ENCODE measurements around the gene DLGAP1. TPM values are rescaled to one million over a fixed set of nuclear protein-coding genes. Genes with fewer than 3 reads are reported as not detected.

Gene DLGAP1
- total and polyA plus RNA-seq, 2 experiments from 2014 or later, result 3.1 to 6.5 TPM

- Histone ChIP-seq H3K4me2 (no peak overlapping the region), H3K27ac (no peak overlapping the region), H4K20me1 (ENCODE audit: insufficient read depth, poor library complexity, severe bottlenecking) (no peaks in the 10 kb centered on the region), H3K9me3 (ENCODE audit: low read depth) (no peaks in the 10 kb centered on the region), H3K4me1 (ENCODE audit: insufficient read depth) (no peaks in the 10 kb centered on the region), H3K79me2 (no peaks in the 10 kb centered on the region), H3K9me2 (replicated peaks; ENCODE audit: insufficient read depth) (no peaks in the 10 kb centered on the region), H2AFZ (no peak overlapping the region), H3K27me3 (no peaks in the 10 kb centered on the region), H3K36me3 (replicated peaks; ENCODE audit: insufficient read depth, low read depth) (no peaks in the 10 kb centered on the region), H3K4me3 (no peak overlapping the region)
- TF ChIP-seq EZH2phosphoT487 (IDR thresholded peaks at IDR 0.05; ENCODE audit: low read depth, severe bottlenecking, unreplicated experiment) (no peak), EZH2 (IDR thresholded peaks at IDR 0.05; ENCODE audit: borderline replicate concordance) (no peak)
- TF ChIP-seq, protein P1, sequence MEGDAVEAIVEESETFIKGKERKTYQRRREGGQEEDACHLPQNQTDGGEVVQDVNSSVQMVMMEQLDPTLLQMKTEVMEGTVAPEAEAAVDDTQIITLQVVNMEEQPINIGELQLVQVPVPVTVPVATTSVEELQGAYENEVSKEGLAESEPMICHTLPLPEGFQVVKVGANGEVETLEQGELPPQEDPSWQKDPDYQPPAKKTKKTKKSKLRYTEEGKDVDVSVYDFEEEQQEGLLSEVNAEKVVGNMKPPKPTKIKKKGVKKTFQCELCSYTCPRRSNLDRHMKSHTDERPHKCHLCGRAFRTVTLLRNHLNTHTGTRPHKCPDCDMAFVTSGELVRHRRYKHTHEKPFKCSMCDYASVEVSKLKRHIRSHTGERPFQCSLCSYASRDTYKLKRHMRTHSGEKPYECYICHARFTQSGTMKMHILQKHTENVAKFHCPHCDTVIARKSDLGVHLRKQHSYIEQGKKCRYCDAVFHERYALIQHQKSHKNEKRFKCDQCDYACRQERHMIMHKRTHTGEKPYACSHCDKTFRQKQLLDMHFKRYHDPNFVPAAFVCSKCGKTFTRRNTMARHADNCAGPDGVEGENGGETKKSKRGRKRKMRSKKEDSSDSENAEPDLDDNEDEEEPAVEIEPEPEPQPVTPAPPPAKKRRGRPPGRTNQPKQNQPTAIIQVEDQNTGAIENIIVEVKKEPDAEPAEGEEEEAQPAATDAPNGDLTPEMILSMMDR (IDR thresholded peaks at IDR 0.05; ENCODE audit: poor library complexity), result no peak
- no peak for DNase-seq (ENCODE audit: low spot score)
- 0% methylated on average over 1 of the region's 1 CpG for WGBS (ENCODE audit: low lambda C conversion rate, missing lambda C conversion rate)
Observed at GRCh38 chr18:4108016-4108415, 347.1 kb downstream of the DLGAP1 start.

GRCh38 chr18:4107049-4107467, 348.0 kb downstream of the DLGAP1 start:
- no peaks in the 10 kb centered on the region for H3K27me3 ChIP-seq
- H3K4me1 ChIP-seq (ENCODE audit: insufficient read depth), result no peaks in the 10 kb centered on the region
- peak overlapping the region; percentile 32 for H2AFZ ChIP-seq
- H3K9me3 ChIP-seq (ENCODE audit: low read depth), result no peaks in the 10 kb centered on the region
- no peak for DNase-seq (ENCODE audit: low spot score)
- no peaks in the 10 kb centered on the region for H3K79me2 ChIP-seq
- H4K20me1 ChIP-seq (ENCODE audit: insufficient read depth, poor library complexity, severe bottlenecking), result no peaks in the 10 kb centered on the region
- peak overlapping the region; percentile 40 for H3K4me2 ChIP-seq
- TF ChIP-seq, protein P1 (IDR thresholded peaks at IDR 0.05; ENCODE audit: poor library complexity), result no peak
- TF ChIP-seq EZH2 (IDR thresholded peaks at IDR 0.05; ENCODE audit: borderline replicate concordance) (no peak), EZH2phosphoT487 (IDR thresholded peaks at IDR 0.05; ENCODE audit: low read depth, severe bottlenecking, unreplicated experiment) (no peak)
- H3K27ac ChIP-seq, result no peak overlapping the region
- no peaks in the 10 kb centered on the region for H3K9me2 ChIP-seq (replicated peaks; ENCODE audit: insufficient read depth)
- WGBS (ENCODE audit: low lambda C conversion rate, missing lambda C conversion rate), result 52% methylated on average over 12 of the region's 12 CpGs
- H3K4me3 ChIP-seq, result no peak overlapping the region
- H3K36me3 ChIP-seq (replicated peaks; ENCODE audit: insufficient read depth, low read depth), result no peaks in the 10 kb centered on the region

GRCh38 chr18:4106407-4107033, 348.6 kb downstream of the DLGAP1 start:
- Histone ChIP-seq H3K9me2 (replicated peaks; ENCODE audit: insufficient read depth) (no peaks in the 10 kb centered on the region), H3K27ac (no peak overlapping the region), H3K4me2 (peak overlapping the region; percentile 40), H3K79me2 (no peaks in the 10 kb centered on the region), H3K27me3 (no peaks in the 10 kb centered on the region), H4K20me1 (ENCODE audit: insufficient read depth, poor library complexity, severe bottlenecking) (no peaks in the 10 kb centered on the region), H3K4me3 (no peak overlapping the region), H3K4me1 (ENCODE audit: insufficient read depth) (no peaks in the 10 kb centered on the region), H3K36me3 (replicated peaks; ENCODE audit: insufficient read depth, low read depth) (no peaks in the 10 kb centered on the region), H3K9me3 (ENCODE audit: low read depth) (no peaks in the 10 kb centered on the region), H2AFZ (peak overlapping the region; percentile 32)
- WGBS (ENCODE audit: low lambda C conversion rate, missing lambda C conversion rate), result 51% methylated on average over 13 of the region's 13 CpGs
- TF ChIP-seq EZH2 (IDR thresholded peaks at IDR 0.05; ENCODE audit: borderline replicate concordance) (no peak), EZH2phosphoT487 (IDR thresholded peaks at IDR 0.05; ENCODE audit: low read depth, severe bottlenecking, unreplicated experiment) (no peak)
- TF ChIP-seq, protein P1 (IDR thresholded peaks at IDR 0.05; ENCODE audit: poor library complexity), result peak; percentile 94
- peak; percentile 82 for DNase-seq (ENCODE audit: low spot score)
